ENCODE results near the gene FNDC3A.

DNA sequence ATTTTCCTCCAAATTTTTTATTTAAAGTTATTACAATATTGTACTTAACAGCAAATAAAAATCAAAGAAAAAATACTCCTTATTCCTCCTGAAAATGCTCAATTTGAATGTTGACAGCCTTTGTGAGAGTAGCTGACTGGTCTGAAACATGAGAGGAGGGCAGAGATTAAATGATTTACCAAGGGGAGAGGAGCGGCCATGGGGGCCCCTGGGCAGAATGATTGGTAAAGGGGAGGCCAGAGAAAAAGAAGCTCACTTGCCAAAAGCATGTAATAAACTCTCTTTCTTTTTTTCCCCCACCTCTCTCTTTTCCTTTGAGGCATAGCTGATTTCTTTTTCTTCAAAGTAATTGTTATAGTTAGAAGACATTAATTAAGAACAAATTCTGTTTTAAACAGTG lies 30.1 kb upstream of the FNDC3A start:
- TF ChIP-seq POLR2A (IDR thresholded peaks at IDR 0.05), result no peak
- TF ChIP-seq, protein P1, sequence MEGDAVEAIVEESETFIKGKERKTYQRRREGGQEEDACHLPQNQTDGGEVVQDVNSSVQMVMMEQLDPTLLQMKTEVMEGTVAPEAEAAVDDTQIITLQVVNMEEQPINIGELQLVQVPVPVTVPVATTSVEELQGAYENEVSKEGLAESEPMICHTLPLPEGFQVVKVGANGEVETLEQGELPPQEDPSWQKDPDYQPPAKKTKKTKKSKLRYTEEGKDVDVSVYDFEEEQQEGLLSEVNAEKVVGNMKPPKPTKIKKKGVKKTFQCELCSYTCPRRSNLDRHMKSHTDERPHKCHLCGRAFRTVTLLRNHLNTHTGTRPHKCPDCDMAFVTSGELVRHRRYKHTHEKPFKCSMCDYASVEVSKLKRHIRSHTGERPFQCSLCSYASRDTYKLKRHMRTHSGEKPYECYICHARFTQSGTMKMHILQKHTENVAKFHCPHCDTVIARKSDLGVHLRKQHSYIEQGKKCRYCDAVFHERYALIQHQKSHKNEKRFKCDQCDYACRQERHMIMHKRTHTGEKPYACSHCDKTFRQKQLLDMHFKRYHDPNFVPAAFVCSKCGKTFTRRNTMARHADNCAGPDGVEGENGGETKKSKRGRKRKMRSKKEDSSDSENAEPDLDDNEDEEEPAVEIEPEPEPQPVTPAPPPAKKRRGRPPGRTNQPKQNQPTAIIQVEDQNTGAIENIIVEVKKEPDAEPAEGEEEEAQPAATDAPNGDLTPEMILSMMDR (IDR thresholded peaks at IDR 0.05), result no peak
